Stimulated activated CD8-positive, alpha-beta memory T cell treated with anti-CD3 and anti-CD28 coated beads, Interleukin-4, amount 100 ng/mL, for 4 hours (primary cell): ENCODE results near the gene TAS2R1.
"Not testable (repeated sequence)": the region's sequence is repeated elsewhere in the genome, so short reads cannot be mapped to it uniquely, and the experiment has no call there.

Experiments
- DNase-seq, 2 donors: peaks; one replicate each; pipeline ENCODE4 v3.0.0-alpha.2; 2020; ENCODE audit warnings: low read depth in 2 of 2, low spot score in 1 of 2

Gene TAS2R1

DNA sequence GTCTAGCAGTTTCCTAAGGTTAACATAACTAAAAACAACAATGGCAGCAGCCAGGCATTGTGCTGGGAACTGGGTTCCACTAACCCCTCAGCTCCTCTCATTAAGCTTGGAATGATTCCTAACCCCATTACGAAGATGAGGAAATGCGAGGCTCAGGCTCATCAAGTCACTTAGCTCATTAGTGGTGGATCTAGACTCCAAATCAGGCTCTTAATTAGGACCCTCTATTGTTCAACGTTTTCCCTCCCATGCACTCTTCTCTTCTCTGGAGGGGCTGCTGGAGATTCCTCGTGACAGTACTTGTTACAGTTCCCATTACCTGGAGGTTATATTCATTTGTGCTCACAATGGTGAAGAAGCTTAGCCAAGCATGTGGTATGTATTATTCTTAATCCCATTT, 6.5 kb downstream of the TAS2R1 start:
- no peak for DNase-seq

DNA sequence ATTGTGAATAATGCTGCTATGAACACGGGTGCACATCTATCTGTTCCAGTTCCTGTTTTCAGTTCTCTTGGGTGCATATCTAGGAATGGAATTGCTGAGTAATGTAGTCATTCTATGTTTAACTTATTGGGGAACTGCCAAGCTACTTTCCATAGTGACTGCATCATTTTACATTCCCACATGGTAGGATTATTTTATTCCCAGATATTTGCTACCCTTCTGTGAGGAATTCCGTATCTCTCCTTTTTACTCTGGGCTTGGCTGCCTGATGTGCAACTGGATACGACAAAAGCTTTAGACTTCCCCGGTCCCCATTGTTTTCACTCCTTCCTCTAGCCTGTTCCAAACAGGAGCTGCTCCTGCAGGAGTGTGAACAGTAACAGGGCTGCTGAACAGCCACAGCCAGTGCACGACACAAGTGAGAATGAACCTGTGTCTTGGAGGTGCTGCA, 7.2 kb downstream of the TAS2R1 start:
- DNase-seq: no peak

DNA sequence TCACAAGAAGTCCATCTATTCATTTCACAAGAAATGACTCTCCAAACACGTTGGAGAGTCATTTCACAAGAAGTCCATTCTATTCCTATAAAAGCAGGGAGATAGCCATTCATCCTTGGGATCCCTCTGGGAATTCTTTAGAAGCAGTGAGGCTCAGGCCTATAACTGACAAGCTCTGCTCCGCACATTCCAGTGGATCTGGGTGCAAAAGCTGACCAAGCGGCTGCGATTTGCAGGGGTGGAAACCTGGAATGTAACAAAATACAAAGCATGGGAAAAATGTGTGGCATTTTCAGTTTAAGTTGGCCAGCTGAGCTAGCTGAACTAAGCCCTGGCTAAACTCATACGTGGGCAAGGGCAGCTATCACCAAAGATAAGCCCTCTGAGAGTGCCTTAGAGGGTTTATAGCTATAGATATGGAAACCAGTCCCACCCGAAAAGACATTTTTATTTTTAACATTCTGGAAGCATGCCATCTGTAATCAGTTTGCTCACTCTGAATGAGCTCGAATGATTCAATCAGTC, 8.7 kb downstream of the TAS2R1 start:
- no peak for DNase-seq

DNA sequence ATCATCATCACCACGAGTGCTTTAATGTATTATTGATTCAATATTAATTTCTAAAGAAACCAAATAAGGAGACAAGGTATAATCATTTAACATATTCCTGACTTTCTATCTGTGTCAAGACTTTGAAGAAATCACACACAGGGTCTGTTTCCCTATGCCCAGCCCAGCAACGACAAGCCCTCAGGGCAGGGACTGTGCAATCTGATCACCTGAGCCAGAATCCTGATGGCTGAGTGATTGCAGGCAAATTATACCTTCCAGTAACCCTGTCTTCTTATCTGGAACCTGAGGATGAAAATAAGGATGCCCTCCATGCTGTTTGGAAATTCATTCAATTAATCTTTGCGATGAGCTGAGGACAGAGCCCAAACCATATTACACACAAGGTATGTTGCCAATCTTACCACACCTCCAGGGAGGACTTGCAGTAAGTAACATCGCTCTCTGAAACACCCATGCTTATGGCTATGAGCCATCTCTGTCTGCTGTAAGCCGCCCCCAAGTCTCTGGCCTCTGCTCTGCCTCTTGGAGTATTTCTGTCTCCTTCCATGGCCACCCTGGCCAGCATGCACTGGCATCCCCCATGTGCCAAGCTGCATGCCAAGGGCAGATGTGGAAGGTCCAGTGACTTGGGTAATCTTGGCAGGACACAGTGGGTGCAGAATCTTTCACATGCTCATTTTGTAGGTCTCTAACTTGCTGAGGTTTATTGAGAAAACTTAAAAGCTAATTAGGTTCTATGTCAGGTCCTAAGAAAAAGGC, 10.6 kb downstream of the TAS2R1 start:
- DNase-seq: no peak

DNA sequence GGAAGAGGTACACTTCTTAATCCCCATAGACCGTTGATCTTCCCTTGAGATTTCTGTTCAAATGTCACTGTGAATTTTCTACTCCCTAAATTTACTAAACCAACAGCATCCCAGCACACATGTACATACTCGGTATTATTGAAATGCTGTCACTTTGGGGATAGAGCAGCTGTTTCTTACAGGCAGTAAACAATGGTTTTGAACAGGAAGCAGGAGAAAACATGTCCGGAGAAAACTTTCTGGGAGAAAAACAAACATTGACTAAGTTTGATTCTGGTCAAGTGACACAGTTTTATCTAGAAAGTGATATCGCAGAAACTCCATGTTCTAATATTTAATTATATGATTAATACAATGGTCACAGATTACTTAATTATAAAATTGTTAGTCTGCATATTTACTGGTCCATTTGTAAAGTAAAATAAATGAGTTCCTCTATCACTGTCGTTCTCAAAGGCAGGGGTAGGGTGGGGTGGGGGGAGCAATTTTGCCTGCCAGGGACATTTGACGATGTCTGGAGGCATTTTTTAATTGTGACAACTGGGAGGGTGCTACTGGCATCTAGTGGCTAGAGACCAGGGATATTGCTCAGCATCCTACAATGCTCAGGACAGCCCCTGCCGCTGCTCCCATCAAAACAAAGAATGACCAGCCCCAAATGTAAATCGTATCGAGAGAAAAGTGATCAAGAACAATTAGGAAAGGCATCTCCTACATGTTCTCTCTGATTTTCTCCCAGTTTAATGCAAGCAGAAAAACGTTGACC, 12.2 kb downstream of the TAS2R1 start:
- no peak for DNase-seq

- no peak for DNase-seq
Measured at GRCh38 chr5:9617221-9617620, 12.9 kb downstream of the TAS2R1 start.

DNA sequence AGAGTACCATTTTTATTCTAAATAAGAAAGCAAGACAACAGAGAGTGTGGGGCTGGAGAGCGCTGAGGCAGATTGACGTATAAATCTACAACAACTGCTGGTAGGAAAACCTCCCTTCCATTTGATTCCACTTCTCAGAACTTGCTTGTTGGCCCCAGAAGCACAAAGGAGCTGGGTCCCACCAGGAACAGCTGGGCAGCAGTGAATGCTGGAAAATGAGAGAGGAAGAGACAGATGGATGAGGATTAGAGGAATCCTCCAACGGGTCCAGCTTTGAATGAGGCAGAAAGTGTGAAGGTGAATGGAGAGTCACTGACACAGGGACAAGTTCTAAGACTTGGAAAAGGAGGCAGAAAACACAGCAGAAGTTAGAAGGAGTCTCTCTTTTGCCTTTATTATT, 14.8 kb downstream of the TAS2R1 start:
- no peak for DNase-seq

- DNase-seq: no peak
Measured at GRCh38 chr5:9613360-9613759, 16.8 kb downstream of the TAS2R1 start.

- no peak for DNase-seq
Measured at GRCh38 chr5:9610969-9611368, 19.2 kb downstream of the TAS2R1 start.

DNA sequence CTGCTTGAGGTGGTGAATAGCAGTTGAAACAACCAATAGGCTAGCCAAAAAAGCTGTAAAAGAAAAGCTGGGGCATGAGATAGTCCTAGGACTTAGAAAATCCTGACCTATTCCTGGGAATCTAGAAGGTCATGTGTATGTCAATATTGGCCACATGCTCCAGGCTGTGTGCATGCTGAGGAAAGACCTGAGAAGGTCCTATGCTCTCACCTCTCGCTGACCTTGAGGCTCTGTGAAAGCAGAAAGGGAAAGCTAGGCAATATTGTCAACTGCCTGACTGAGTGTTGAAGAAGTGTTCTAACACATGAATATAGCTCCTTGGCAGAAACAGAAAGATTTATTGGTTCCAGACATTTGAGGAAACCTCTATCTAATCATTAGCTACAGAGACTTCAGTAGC, 19.8 kb downstream of the TAS2R1 start:
- DNase-seq: no peak

DNA sequence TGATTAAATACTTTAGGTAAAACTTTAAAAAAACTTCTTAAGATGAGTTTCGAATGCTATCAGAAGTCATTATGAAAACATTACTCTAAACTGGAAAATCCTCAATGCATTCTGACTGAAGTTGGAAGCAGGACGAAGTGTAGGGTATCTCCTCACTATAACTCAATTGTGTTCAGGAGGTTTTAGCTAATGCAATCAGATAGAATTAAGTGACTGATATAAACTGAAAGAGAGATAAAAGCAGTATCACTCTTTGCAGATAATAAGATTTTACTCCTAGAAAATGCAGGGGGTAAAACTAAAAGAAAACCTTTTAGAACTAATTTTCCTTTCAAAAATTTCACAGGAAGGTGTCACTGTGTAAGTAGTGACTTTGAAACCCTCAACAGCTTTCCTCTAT, 22.1 kb downstream of the TAS2R1 start:
- no peak for DNase-seq

- no peak for DNase-seq
Measured at GRCh38 chr5:9605041-9605838, 24.9 kb downstream of the TAS2R1 start.

GRCh38 chr5:9604416-9604815, 25.7 kb downstream of the TAS2R1 start:
- DNase-seq: no peak

- DNase-seq: no peak
Measured at GRCh38 chr5:9601055-9601739, 29.0 kb downstream of the TAS2R1 start.

GRCh38 chr5:9599391-9599790, 30.8 kb downstream of the TAS2R1 start:
- DNase-seq: no peak

DNA sequence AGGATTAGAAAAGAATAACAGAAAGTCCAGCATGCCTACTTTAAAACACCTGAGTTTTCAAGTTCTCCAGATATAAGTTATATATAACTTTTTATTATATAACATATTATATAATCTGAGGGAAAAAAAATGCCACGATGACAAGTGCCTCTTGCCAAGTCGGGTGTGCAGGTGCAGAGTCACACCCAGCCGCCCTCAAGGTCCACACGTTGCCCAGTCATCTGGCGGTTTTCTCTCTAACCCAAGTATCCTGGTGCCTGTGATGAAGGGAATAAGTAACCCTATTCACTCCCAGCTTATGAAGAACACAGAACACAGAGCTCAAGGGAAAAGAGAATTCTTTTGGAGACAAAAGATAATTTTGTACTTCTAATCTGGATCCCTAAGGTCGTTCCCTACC, 31.8 kb downstream of the TAS2R1 start:
- not testable (repeated sequence) for DNase-seq

- not testable (repeated sequence) for DNase-seq
Measured at GRCh38 chr5:9597322-9597721, 32.8 kb downstream of the TAS2R1 start.

- no peak for DNase-seq
Measured at GRCh38 chr5:9596824-9597223, 33.3 kb downstream of the TAS2R1 start.

- no peak for DNase-seq
Measured at GRCh38 chr5:9596171-9596780, 33.9 kb downstream of the TAS2R1 start.

- no peak for DNase-seq
Measured at GRCh38 chr5:9594913-9595312, 35.2 kb downstream of the TAS2R1 start.
